ENCODE results near the gene FAM53A. TPM values are rescaled to one million over a fixed set of nuclear protein-coding genes. Genes with fewer than 3 reads are reported as not detected.

The FAM53A gene
- total RNA-seq: 2.9 and 6.1 TPM in 2 replicates

GRCh38 chr4:1683736-1684505, at the start of gene FAM53A:
Gene FAM53A (minus strand): TSS chr4:1684313. CDS start chr4:1668741, 15,572 bp downstream.

DNA sequence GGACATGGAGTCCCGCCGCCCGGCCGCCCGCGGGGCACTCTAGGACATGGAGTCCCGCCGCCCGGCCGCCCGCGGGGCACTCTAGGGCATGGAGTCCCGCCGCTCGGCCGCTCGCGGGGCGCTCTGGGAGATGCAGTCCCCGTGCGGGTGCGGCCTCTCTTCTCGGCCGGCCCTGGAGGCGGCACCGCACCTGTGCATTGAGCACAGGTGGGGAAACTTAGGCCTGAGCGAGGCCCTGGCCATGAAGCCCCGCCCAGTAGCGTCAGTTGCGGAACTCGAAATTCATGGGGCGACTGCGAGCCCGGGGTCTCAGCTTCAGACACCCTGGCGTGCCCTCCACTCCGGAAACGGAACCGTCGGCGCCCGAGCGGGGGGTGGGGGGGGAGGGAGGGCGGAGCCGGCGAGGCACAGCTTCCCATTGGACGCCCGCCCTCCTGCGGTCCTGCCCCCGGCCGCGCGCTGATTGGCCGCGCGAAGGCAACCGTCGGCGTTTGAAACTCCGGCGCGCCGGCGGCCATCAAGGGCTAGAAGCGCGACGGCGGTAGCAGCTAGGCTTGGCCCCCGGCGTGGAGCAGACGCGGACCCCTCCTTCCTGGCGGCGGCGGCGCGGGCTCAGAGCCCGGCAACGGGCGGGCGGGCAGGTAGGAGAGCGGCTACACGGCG, 37.0 kb upstream of the FAM53A start, which contains the start of the genes TACC3 and TMEM129:
TSS of gene TACC3 (plus strand) at position 519 of the 663 bp plus-strand sequence. CDS start 1,901 bp downstream, outside the sequence.
TSS of gene TMEM129 (minus strand) at position 321 of the 663 bp plus-strand sequence. CDS start 486 bp downstream, outside the sequence.

GRCh38 chr4:1712216-1713002, 28.3 kb upstream of the FAM53A start, which contains the start of gene SLBP:
Gene SLBP (minus strand): TSS chr4:1712319. CDS start chr4:1712188, 131 bp downstream.

Other genes starting within 250 kb of the FAM53A start
- gene SLBP, start 28.0 kb upstream of the FAM53A start, total RNA-seq: 45.0 and 51.3 TPM in 2 replicates
- gene TMEM129, start 37.0 kb upstream of the FAM53A start, total RNA-seq: 40.4 and 49.0 TPM in 2 replicates
- 3.5 and 4.4 TPM in 2 replicates for gene TACC3, start 37.2 kb upstream of the FAM53A start, total RNA-seq
- gene FGFR3, start 109.0 kb upstream of the FAM53A start, total RNA-seq: 0.19 and 0.24 TPM in 2 replicates
- gene LETM1, start 171.8 kb upstream of the FAM53A start, total RNA-seq: 31.3 and 37.0 TPM in 2 replicates
- 6.2 and 11.2 TPM in 2 replicates for gene NSD2, start 187.1 kb upstream of the FAM53A start, total RNA-seq

Measured in cardiac ventricle fibroblast (primary cell).